EH (cell line): ENCODE results near the gene JDP2.
"Not testable (repeated sequence)": the region's sequence is repeated elsewhere in the genome, so short reads cannot be mapped to it uniquely, and the experiment has no call there.

Source experiments
- DNase-seq: peaks from one replicate; pipeline ENCODE4 v3.0.0-alpha.2; 2015; ENCODE audit warnings: low read depth

JDP2 gene, protein sequence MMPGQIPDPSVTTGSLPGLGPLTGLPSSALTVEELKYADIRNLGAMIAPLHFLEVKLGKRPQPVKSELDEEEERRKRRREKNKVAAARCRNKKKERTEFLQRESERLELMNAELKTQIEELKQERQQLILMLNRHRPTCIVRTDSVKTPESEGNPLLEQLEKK

DNA sequence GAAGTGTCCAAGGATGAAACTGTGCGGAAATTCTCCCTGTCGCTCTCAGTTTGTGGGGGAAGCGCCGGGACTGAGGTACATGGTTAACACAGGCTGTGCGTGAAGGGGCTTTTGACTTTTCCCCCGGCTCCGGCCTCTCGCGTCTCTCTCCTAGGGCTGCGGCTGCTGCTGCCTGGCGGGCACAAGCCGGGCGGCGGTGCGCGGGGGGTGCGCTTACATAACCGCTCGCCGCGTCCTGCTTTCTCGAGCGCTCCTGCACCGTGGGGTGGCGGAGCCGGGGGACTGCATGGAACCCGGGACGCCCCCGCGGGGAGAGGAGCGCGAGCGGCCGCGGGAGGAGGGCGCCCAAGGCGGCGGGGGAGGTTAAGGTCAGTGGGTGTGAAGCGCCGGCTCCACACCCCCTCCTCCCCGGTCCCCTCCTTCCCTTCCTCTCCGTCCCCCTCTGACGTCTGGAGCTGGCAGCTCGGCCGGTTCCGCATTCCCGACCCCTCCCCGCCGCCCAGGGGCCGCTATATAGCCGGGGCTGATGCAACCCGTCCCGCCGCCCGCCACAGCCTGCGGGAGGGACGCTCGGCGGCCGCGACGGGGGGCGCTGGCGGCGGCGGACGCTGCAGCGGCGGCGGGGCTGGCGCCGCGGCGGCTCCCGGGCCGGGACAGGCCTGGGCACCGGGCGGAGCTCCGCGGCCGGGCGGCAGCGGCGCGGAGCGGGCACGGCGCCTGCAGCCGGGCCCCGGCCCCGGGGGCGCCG, at the start of gene JDP2:
Gene JDP2 (plus strand): TSS at position 541 of the 748 bp plus-strand sequence. CDS start 9,899 bp downstream, outside the sequence.
- peak; percentile 90 for DNase-seq

DNA sequence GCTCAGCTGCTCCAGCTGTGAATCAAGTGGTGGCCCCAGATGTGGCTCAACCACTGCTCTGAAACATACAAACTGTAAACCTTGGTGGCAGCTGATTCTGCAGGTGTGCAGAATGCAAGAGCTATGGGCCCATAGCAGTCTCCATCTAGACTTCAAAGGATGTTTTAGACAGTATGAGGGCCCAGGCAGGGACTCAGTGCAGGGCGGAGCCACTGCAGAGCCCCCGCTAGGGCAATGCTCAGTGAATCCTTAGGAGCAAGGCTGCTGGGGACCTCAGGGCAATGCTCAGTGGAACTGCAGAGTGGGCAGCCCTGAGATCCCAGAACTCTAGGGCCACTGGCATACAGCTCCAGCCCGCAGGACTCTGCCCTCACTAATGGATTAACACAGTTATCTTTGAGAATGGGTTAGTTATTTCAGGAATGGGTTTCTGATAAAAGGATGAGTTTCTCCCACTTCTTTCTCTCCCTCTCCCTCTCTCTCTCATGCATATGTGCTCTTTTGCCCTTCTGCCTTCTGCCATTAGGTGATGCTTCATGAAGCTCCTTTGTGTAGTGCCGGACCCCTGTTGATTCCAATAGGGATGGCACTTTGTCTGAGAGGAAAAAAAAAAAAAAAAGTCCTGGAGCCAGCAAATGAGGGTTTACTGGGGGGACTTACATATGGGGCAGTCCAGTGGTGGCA, 48.4 kb upstream of the JDP2 start:
- no peak for DNase-seq

DNA sequence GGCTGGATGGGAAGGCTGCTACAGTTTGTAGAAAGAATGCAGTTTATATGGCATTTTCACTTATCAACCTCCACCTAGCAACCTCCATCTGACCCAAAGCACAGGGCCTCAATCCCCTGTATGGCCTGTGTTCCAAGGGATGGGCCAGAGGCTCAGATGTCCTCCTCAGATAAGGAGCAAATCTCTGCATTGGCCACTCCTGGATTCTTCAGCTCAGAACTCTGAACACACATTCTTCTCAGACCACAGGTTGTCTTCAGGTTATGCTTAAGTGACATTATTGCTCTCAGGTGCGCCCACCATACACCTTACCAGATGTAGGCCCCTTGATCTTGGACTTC, 47.9 kb upstream of the JDP2 start:
- DNase-seq, result no peak

DNA sequence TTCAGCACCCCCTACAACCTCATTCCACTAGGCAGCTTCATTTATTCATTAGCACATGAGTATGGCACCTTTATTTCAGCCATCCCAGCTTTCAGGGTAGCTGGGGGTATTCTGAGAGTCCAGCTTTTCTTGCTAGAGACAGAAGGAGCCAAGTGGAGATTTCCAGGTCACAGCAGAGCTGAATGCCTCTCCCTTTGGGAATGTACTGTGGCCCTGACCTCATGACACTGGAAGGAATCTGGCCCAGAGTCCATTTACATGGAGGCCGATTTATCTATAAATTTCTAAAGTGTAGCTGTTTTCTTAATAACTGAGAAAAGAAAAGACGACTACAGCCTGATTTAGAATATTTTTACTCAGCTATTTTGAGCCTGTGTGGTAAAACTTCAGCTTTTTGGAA, 47.2 kb upstream of the JDP2 start:
- no peak for DNase-seq

DNA sequence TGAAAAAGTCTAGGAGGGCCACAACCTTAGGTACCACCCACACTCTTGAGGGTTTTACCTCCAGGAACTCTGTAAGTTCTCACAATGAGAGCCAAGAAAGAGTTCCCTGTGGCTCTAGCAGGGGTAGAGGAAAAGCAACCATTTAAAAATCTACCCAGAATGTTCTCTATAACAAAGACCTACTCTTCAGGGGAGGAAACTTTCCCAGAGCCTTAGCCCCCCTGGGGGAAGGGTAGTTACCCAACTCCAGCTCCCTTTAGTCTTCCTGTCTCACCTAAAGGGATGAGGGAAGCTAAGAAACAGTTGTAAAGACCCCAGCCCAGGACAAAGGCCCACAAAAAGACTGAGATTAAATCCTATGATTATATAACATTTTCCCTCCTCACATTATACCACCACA, 46.2 kb upstream of the JDP2 start:
- DNase-seq, result no peak

DNA sequence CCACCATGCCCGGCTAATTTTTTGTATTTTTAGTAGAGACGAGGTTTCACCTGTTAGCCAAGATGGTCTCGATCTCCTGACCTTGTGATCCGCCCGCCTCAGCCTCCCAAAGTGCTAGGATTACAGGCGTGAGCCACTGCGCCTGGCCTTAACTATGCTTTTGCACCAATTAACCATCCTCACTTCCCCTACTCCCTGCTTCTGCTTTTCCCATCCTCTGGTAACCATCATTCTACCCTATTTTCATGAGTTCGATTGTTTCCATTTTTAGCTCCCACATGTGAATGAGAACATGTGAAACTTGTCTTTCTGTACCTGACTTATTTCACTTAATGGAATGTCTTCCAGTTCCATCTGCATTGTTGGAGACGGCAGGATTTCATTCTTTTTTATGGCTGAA, 44.6 kb upstream of the JDP2 start:
- DNase-seq, result not testable (repeated sequence)

DNA sequence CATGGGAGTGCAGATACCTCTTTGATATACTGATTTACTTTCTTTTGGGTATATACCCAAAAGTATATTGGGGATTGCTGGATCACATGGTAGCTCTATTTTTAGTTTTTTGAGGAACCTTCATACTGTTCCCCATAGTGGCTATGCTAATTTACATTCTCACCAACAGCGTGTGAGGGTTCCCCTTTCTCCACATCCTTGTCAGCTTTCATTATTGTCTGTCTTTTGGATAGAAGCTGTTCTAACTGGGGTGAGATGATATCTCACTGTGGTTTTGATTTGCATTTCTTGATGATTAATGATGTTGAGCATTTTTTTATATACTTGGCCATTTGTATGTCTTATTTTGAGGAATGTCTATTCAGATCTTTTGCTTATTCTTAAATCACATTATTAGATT, 44.1 kb upstream of the JDP2 start:
- DNase-seq, result no peak

DNA sequence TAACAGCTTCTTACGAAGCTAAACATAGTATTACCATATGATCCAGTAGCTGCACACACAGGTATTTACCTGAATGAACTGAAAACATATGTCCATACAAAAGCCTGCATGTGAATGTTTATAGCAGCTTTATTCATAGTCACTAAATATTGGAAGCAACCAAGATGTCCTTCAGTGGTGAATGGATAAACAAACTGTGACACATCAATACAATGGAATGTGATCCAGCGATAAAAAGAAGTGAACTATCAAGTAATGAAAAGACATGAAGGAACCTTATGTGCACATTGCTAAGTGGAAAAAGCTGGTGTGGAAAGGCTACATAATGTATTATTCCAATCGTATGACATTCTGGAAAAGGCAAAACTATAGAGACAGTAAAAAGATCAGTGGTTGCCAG, 38.1 kb upstream of the JDP2 start:
- peak; percentile 60 for DNase-seq

DNA sequence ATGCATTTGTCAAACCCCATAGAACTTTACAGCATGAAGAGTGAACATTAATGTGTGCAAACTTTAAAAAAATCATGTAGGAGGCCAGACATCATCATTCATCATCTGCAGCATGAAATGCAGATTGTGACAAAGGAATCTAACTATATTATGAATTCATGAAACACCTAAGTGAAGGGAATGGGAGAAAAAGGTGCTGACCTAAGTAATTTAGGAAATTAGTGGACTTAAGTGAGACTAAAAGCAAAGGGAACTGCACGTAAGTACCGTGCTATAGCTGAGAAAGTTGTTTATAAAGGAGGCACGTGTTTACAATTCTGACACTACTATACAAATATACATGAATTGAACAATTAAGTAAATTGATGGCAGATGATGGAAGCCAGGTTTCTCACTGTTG, 37.6 kb upstream of the JDP2 start:
- DNase-seq, result no peak

DNA sequence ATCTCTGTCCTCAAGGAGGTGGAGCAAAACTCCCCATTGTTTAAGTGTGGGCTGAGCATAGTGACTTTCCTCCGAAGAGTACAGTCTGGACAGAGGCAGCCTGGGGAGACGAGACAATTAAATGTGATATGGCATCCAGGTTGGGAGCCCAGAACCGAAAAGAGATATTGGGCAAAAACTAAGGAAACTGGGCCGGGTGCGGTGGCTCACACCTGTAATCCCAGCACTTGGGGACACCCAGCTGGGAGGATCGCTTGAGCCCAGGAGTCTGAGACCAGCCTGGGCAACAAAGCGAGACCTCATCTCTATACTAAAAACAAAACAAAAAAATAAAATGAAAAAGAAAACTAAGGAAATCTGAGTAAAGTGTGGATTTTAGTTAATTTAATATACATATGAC, 35.9 kb upstream of the JDP2 start:
- no peak for DNase-seq

DNA sequence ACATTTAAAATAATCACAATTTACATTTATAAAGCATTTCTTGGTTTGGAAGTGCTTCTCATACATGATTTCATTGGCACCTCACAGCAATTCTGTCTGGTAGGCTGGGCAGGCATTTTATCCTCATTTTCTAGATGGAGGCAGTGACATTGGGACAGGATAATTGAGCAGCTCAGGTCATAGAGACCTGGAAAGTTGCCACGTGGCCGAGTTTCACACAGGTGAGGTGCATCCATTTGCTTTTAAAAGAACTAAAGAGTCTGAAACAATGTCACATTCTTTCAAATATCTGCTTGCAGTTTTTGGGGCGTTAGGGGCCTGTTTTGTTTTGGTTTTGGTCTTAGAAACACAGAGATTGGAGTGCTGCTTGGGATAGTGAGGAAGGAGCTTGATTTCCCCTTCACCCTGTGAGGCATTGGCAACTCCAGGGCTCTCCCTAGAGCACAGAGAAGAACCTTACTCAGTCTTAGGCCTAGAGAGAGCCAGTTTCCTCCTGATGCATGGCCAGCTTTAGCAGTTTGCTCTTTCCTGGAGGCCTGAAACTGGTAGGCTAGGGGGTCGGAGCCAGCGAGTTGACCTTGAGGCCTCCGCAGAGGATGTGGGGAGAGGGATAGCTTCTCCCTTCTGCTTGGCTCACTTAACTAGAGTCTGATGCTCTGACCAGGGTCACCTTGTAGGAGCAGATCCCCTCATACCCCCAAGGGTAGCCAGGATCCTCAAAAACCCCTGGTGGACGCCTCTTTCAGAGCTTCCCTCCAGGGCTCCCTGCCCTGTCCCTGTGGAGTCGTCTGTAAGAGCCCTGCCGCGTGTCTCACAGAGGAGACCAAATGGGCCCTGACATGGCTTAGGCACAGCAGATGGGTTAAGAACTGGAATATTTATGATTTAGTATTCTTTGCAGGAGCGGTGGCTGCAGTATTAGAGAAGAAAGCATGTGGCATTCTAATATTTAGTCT, 34.9 kb upstream of the JDP2 start:
- no peak for DNase-seq

DNA sequence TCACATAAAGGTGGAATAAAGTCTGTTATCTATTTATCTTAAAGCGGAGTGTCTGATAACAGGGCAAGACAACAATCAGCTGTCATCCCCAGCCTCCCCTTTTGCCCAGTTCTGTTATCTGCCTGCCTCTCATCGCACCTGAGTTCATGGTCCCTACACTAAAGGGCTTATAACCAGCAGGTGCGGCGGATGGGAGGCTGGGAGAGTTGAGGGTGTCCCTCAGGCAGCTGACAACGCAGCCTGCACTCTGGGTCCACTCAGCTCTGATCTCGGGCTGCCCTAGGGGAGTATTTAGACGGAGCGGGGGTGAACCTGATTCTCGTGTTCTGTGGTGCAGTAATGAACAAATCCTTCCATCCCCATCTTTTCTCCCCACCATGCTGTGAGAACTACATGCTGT, 34.0 kb upstream of the JDP2 start:
- no peak for DNase-seq

DNA sequence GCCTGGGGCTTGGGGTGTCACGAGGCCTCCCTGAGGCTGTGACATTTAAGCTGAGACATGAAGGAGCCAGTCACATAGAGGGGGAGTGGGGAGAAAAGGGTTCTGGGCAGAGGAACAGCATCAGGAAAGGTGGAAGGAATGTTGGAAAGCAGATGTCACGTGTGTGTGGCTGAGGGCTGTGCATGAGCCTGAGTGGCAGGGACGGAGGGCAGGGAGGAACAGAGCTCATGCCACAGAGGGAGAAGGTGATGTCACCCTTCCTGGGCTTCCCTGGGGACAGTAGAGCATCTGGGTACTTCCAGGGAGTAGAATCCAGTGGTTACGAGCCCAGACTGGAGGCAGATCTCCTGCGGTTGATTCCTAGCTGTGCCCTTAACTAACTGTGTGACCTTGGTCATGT, 32.0 kb upstream of the JDP2 start:
- no peak for DNase-seq

DNA sequence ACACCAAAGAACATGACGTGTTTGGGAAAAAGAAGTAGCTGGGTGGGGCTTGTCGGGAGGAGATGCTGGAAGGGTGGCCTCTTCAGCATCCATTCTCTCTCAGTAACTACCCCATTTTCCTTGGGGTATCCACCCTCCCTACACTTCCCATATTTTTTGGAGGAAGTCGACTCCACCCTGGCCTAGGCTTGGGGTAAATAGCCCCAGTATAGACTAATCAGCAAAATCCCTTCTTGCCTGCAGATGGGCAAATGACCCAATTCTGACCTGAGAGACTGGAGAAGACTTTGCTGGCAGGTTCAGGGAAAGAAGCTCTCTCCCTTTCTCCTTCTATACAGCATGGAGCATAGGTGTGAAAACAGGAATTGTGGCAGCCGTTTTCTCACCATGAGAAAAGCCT, 28.5 kb upstream of the JDP2 start:
- no peak for DNase-seq

DNA sequence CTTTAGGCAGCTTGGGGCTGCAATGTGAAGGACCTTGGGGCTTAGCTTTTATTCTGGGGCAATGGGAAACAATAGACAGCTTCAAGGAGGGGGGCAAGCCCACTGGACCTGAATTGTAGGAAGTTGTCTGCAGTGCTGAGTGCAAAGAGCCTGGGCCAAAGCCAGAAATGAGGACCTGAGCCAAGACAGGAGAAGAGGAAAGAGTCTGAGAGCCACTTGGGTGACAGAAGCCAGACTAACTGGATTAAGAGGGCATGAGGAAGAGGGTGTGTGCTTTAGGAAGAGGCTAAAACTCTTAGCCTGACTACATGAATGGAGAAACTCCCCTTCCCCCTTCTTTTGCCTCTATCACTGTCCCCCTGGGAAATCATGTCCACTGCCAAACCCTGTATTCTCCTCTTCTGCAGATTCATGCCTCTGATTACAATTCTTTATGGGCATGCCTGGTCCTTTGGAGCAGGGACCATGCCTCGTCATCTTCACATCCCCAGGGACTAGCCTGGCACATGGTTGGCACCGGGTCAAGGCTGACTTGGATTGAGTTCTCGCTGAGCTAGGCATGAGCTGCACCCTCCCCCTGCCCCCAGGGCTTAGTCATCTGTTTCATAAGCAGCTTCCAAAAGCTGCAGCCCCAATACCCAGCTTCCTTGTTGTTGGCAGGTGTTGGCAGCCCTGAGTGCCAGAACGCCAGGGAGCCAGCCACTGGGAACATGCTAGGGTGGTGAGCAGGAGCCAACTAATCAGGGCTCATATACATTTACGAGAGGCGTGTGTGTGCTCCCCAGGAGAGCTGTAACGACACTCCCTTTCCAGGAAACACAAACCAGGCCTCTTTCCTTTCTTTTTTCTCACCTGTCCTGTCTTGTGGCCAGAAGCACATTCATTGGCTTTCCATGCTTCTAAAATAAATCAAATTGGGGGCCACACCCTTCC, 27.7 kb upstream of the JDP2 start:
- DNase-seq, result peak; percentile 38

DNA sequence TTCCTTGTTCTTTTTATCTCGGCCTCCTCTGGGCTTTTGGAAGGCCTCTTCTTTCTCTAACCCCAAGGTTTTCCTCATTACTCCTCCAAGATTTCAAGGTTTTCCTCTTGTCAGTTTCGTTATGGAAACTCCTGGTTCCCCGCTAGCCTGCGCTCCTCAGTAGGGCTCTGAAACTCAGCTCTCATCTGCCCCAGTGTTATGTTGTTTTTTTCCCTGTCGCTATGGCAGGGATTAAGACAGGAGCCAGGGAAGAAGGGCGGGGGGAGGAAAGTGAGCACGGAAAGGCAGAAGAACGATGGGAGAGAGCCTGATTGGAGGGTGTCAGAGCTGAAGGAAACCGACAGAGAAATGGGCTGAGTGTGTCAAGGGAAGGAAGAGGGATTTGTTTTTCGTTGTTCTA, 26.5 kb upstream of the JDP2 start:
- DNase-seq, result peak; percentile 20

DNA sequence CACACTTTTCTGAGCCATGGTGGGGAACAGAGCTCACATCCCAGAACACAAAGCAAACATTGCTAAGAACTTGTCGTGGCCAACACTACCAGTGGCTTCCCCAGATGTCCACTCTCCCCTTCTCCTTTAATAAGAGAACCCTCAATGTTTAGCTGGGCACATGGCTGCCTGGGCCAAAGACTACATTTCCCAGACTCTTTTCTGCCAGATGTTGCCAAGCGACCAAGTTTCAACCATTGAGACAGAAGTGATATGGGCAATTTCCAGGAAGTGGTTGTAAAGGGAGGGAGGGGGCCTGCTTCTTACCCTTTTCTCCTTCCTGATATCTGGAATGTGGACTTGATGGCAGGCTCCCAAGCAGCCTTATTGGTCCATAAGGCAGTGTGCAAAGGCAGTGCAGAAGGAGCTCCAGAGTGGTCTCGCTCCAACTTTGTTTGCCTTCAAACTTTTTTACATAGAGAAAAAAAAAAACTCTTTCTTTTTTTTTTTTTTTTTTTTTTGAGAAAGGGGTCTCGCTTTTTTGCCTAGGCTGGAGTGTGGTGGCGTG, 24.9 kb upstream of the JDP2 start:
- DNase-seq, result no peak

DNA sequence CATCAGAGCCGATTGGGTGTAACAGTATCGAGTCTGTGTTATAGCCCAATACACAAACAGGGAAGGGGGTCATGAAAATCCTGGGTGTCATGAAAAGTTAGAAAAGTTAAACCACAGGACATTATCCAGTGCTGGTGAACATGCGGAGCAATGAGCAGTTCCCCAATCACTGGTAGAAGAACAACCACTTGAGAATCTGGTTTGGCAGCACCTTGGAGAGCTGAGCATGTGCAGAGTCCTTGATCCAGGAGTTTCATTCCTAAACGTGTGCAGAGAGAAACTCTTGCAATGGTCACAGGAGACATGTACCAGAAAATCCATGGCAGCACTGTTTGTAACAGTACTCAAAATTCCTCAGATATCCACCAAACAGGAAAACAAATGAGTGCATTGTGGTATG, 23.0 kb upstream of the JDP2 start:
- DNase-seq, result no peak

DNA sequence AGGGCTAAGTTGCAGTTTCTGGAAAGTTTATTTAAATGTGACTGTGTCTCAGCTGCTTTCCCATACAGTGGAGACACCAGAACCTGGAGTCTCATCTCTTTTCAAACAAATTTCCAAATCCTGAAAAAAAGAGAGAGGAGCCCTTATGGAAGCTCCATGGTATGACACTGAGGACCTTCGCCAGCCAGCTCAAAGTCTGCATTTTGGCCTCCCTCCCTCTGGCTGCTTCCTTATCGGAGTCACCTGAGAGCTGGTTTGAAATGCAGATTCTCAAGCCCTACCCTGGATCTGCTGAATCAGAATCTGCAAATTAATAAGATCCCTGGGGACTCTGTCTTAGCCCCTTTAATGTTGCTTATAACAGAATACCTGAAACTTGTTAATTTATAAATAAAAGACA, 21.7 kb upstream of the JDP2 start:
- no peak for DNase-seq

DNA sequence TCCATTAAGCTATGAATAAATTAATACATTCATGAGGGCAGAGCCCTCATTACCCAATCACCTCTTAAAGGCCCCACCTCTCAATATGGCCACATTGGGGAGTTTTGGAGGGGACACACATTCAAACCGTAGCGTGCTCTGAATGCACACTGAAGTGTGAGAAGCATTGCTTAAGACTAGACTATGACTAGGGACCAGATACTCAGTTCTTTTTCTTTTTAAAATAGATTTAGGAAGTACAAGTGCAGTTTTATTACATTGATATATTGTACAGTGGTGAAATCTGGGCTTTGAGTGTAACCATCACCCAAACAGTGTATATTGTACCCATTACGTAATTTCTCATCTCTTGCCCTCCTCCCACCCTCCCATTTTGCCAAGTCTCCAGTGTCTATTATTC, 21.0 kb upstream of the JDP2 start:
- no peak for DNase-seq
